K562 (cell line): ENCODE measurements around the gene MPDU1. TPM values are rescaled to one million over a fixed set of nuclear protein-coding genes. Genes with fewer than 3 reads are reported as not detected.

ENCODE experiments used
- DIDO1 ChIP-seq: fragments of 450-650 bp; IDR thresholded peaks from 2 replicates; pipeline ENCODE4 v1.6.1; 2016; ENCODE audit warnings: low read depth, missing biosample characterization, missing genetic modification characterization
- FOXM1 ChIP-seq, 2 experiments: fragments of 450-650 bp in 1 of 2; sonication (generic) in 1 of 2; formaldehyde crosslinking in 1 of 2; IDR thresholded peaks; 2 replicates each; pipeline versions ENCODE4 v1.6.1 to v1.9.0; 2017 to 2022; ENCODE audit warnings: low read depth in 2 of 2, mild to moderate bottlenecking in 2 of 2, missing genetic modification reagents in 1 of 2, moderate library complexity in 1 of 2
- FOXP1 ChIP-seq: sonication (generic); formaldehyde crosslinking; IDR thresholded peaks from 2 replicates; pipeline ENCODE4 v1.8.0; 2022; ENCODE audit warnings: mild to moderate bottlenecking, missing genetic modification reagents
- KLF1 ChIP-seq: fragments of 450-650 bp; IDR thresholded peaks from 2 replicates; pipeline ENCODE4 v1.6.1; 2016; ENCODE audit warnings: missing genetic modification characterization, missing compliant biosample characterization
- MYC ChIP-seq, 2 experiments: fragments of 250-450 bp in 1 of 2; sonication (Bioruptor Pico) in 1 of 2; IDR thresholded peaks; 2 replicates each; pipeline versions ENCODE4 v1.5.1 to v1.6.1; 2012 to 2021; ENCODE audit warnings: low read depth in 2 of 2, borderline replicate concordance in 1 of 2, improper control_type of control experiment in 1 of 2, low read length in 1 of 2, mild to moderate bottlenecking in 1 of 2, moderate library complexity in 1 of 2
- NONO ChIP-seq, 2 experiments: fragments of 200-400 bp in 1 of 2; fragments of 450-650 bp in 1 of 2; formaldehyde crosslinking in 1 of 2; IDR thresholded peaks; 2 replicates each; pipeline ENCODE4 v1.6.1; 2017; ENCODE audit warnings: low read depth in 2 of 2, mild to moderate bottlenecking in 2 of 2, moderate library complexity in 2 of 2, low read length in 1 of 2
- PHF21A ChIP-seq: fragments of 450-650 bp; IDR thresholded peaks from 2 replicates; pipeline ENCODE4 v1.6.1; 2017; ENCODE audit warnings: low read depth, borderline replicate concordance
- RBFOX2 ChIP-seq: fragments of 200-400 bp; formaldehyde crosslinking; IDR thresholded peaks from 2 replicates; pipeline ENCODE4 v1.6.1; 2017; ENCODE audit warnings: low read depth, mild to moderate bottlenecking, low read length, moderate library complexity
- STAT5A ChIP-seq: IDR thresholded peaks from 2 replicates; pipeline ENCODE4 v1.6.1; 2012; ENCODE audit warnings: low read length, inconsistent platforms, borderline replicate concordance
- XRCC5 ChIP-seq: fragments of 200-400 bp; formaldehyde crosslinking; IDR thresholded peaks from 2 replicates; pipeline ENCODE4 v1.6.1; 2017; ENCODE audit warnings: low read depth, mild to moderate bottlenecking, low read length
- YY1 ChIP-seq, 3 experiments: IDR thresholded peaks; 2 replicates each; pipeline ENCODE4 v1.6.1; 2011; ENCODE audit warnings: low read length in 2 of 3, mild to moderate bottlenecking in 2 of 3, moderate library complexity in 2 of 3, borderline replicate concordance in 1 of 3, control low read depth in 1 of 3, low read depth in 1 of 3; ENCODE audit not compliant: insufficient read depth in 3 of 3, insufficient replicate concordance in 2 of 3, control insufficient read depth in 1 of 3, insufficient read length in 1 of 3; ENCODE audit errors: extremely low read depth in 1 of 3
- ZFX ChIP-seq: sonication (generic); formaldehyde crosslinking; IDR thresholded peaks from 2 replicates; pipeline ENCODE4 v1.8.0; 2022; ENCODE audit warnings: mild to moderate bottlenecking, missing genetic modification reagents, moderate library complexity
- ZNF134 ChIP-seq: fragments of 250-450 bp; sonication (Bioruptor Pico); conservative IDR thresholded peaks from 2 replicates; pipeline ENCODE4 v1.4.0; 2020
- polyA plus RNA-seq, 8 experiments: library from polyadenylated mRNA; depleted of rRNA in 4 of 8; stranded (reverse) in 5 of 8; unstranded in 3 of 8; fragments of >200 nt; fragmentation: Nextera tagmentation in 2 of 8; fragmentation: Illumina TruSeq in 1 of 8; extraction: Ambion mirVana in 2 of 8; extraction: Trizol in 1 of 8; gene quantifications; 2 replicates each; pipeline versions ENCODE4 v1.2.1 to v1.2.3, GENCODE V29; 2011 to 2014; ENCODE audit warnings: inconsistent platforms in 1 of 8, missing spikeins in 1 of 8
- total RNA-seq, 7 experiments: library from RNA; depleted of rRNA in 6 of 7; stranded (reverse); fragments of >200 nt in 6 of 7; fragmentation: Illumina TruSeq in 2 of 7; extraction: Trizol in 2 of 7; gene quantifications; 2 replicates each; pipeline versions ENCODE4 v1.2.1 to v1.2.3, GENCODE V29; 2011 to 2021; ENCODE audit warnings: low replicate concordance in 1 of 7
- TF ChIP-seq, protein P1 (sequence below), 2 experiments: fragments of 450-650 bp; IDR thresholded peaks; 2 replicates each; pipeline ENCODE4 v1.6.1; 2018; ENCODE audit warnings: mild to moderate bottlenecking in 2 of 2, low read depth in 1 of 2; ENCODE audit not compliant: partially characterized antibody in 2 of 2
- TF ChIP-seq, protein P2 (sequence below): fragments of 450-650 bp; IDR thresholded peaks from 2 replicates; pipeline ENCODE4 v1.6.1; 2016; ENCODE audit warnings: borderline replicate concordance
- TF ChIP-seq, protein P3 (sequence below), 2 experiments: fragments of 450-650 bp; conservative IDR thresholded peaks; 2 replicates each; pipeline ENCODE4 v1.6.1; 2017; ENCODE audit warnings: mild to moderate bottlenecking in 2 of 2, moderate library complexity in 2 of 2

Gene MPDU1
- total and polyA plus RNA-seq, 9 of the 15 experiments (the other 6 are each of a cell fraction or from before 2014, with no cell fraction given), result 4.9 to 179 (median 77.1) TPM

DNA sequence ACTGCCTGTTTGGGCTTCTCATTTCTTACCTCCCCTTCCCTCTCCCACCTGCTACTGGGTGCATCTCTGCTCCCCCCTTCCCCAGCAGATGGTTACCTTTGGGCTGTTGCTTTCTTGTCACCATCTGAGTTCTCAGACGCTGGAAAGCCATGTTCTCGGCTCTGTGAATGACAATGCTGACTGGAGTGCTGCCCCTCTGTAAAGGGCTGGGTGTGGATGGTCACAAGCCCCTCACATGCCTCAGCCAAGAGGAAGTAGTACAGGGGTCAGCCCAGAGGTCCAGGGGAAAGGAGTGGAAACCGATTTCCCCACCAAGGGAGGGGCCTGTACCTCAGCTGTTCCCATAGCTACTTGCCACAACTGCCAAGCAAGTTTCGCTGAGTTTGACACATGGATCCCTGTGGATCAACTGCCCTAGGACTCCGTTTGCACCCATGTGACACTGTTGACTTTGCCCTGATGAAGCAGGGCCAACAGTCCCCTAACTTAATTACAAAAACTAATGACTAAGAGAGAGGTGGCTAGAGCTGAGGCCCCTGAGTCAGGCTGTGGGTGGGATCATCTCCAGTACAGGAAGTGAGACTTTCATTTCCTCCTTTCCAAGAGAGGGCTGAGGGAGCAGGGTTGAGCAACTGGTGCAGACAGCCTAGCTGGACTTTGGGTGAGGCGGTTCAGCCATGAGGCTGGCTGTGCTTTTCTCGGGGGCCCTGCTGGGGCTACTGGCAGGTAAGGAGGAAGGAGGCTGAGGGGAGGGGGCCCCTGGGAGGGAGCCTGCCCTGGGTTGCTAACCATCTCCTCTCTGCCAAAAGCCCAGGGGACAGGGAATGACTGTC lies 4.4 kb upstream of the MPDU1 start, which contains the start of gene CD68 (continued):
- TF ChIP-seq ZNF134 (0 out of 2 replicates have a peak, but pooled peaks have one; percentile 26), FOXM1 (IDR thresholded peaks at IDR 0.05; ENCODE audit: low read depth) (no peak), FOXM1 (CRISPR knock-in tag; IDR thresholded peaks at IDR 0.05; ENCODE audit: low read depth) (no peak), DIDO1 (tag) (no peak), STAT5A (peak; percentile 34; the same call in 1 of the 2 replicates), MYC (IDR thresholded peaks at IDR 0.05; ENCODE audit: low read depth, low read length) (no peak), MYC (CRISPR knock-in tag; IDR thresholded peaks at IDR 0.05; ENCODE audit: borderline replicate concordance, low read depth) (0 out of 2 replicates have a peak, but pooled peaks have one; percentile 21), RBFOX2 (peak; percentile 74), PHF21A (no peak), XRCC5 (peak; percentile 58; the same call in 1 of the 2 replicates), ZFX (CRISPR knock-in tag) (no peak), YY1 (IDR thresholded peaks at IDR 0.05; ENCODE audit: borderline replicate concordance in 1 of 3, control insufficient read depth in 1 of 3, extremely low read depth in 1 of 3, insufficient read depth in 3 of 3, insufficient read length in 1 of 3, insufficient replicate concordance in 2 of 3, low read depth in 1 of 3, low read length in 2 of 3) (peak in 1 of 3 experiments; percentile 42), KLF1 (no peak), FOXP1 (no peak), NONO (IDR thresholded peaks at IDR 0.05; ENCODE audit: low read depth in 2 of 2, low read length in 1 of 2) (no peak)
- TF ChIP-seq, protein P1, sequence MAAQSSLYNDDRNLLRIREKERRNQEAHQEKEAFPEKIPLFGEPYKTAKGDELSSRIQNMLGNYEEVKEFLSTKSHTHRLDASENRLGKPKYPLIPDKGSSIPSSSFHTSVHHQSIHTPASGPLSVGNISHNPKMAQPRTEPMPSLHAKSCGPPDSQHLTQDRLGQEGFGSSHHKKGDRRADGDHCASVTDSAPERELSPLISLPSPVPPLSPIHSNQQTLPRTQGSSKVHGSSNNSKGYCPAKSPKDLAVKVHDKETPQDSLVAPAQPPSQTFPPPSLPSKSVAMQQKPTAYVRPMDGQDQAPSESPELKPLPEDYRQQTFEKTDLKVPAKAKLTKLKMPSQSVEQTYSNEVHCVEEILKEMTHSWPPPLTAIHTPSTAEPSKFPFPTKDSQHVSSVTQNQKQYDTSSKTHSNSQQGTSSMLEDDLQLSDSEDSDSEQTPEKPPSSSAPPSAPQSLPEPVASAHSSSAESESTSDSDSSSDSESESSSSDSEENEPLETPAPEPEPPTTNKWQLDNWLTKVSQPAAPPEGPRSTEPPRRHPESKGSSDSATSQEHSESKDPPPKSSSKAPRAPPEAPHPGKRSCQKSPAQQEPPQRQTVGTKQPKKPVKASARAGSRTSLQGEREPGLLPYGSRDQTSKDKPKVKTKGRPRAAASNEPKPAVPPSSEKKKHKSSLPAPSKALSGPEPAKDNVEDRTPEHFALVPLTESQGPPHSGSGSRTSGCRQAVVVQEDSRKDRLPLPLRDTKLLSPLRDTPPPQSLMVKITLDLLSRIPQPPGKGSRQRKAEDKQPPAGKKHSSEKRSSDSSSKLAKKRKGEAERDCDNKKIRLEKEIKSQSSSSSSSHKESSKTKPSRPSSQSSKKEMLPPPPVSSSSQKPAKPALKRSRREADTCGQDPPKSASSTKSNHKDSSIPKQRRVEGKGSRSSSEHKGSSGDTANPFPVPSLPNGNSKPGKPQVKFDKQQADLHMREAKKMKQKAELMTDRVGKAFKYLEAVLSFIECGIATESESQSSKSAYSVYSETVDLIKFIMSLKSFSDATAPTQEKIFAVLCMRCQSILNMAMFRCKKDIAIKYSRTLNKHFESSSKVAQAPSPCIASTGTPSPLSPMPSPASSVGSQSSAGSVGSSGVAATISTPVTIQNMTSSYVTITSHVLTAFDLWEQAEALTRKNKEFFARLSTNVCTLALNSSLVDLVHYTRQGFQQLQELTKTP (IDR thresholded peaks at IDR 0.05; ENCODE audit: low read depth in 1 of 2, partially characterized antibody in 2 of 2), result peak in 1 of 2 experiments; percentile 7
- TF ChIP-seq, protein P2, sequence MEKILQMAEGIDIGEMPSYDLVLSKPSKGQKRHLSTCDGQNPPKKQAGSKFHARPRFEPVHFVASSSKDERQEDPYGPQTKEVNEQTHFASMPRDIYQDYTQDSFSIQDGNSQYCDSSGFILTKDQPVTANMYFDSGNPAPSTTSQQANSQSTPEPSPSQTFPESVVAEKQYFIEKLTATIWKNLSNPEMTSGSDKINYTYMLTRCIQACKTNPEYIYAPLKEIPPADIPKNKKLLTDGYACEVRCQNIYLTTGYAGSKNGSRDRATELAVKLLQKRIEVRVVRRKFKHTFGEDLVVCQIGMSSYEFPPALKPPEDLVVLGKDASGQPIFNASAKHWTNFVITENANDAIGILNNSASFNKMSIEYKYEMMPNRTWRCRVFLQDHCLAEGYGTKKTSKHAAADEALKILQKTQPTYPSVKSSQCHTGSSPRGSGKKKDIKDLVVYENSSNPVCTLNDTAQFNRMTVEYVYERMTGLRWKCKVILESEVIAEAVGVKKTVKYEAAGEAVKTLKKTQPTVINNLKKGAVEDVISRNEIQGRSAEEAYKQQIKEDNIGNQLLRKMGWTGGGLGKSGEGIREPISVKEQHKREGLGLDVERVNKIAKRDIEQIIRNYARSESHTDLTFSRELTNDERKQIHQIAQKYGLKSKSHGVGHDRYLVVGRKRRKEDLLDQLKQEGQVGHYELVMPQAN, result peak; percentile 11; the same call in 1 of the 2 replicates
- TF ChIP-seq, protein P3, sequence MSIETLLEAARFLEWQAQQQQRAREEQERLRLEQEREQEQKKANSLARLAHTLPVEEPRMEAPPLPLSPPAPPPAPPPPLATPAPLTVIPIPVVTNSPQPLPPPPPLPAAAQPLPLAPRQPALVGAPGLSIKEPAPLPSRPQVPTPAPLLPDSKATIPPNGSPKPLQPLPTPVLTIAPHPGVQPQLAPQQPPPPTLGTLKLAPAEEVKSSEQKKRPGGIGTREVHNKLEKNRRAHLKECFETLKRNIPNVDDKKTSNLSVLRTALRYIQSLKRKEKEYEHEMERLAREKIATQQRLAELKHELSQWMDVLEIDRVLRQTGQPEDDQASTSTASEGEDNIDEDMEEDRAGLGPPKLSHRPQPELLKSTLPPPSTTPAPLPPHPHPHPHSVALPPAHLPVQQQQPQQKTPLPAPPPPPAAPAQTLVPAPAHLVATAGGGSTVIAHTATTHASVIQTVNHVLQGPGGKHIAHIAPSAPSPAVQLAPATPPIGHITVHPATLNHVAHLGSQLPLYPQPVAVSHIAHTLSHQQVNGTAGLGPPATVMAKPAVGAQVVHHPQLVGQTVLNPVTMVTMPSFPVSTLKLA (conservative IDR thresholded peaks at IDR 0.05), result peak; percentile 73 to 88
